ENCODE measurements around the gene PCDH9. TPM values are rescaled to one million over a fixed set of nuclear protein-coding genes. Genes with fewer than 3 reads are reported as not detected.

The PCDH9 gene
- total and polyA plus RNA-seq, 7 donors, result under 0.01 to 15.7 (median 8.7) TPM; not detected in 1

DNA sequence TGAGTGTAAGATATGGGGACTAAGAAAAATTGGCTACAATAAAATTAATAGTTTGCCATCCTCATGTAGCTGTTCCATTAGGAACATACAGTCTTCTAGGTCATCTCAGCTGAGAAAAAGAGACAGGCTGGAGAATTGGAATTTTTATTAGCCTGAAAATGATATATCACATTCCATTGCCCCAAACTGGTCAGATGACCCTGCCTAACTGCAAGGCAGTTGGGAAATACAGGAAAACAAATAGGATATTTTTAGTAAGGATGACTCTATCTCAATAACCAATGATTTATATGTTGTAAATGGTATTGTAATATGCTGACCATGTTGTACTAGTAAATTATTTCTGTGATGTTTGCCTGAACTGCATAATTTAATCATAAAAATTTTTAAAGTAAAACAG lies 673.8 kb downstream of the PCDH9 start:
- DNase-seq, result no peak
- TF ChIP-seq POLR2A (IDR thresholded peaks at IDR 0.05), result no peak
- TF ChIP-seq, protein P1, sequence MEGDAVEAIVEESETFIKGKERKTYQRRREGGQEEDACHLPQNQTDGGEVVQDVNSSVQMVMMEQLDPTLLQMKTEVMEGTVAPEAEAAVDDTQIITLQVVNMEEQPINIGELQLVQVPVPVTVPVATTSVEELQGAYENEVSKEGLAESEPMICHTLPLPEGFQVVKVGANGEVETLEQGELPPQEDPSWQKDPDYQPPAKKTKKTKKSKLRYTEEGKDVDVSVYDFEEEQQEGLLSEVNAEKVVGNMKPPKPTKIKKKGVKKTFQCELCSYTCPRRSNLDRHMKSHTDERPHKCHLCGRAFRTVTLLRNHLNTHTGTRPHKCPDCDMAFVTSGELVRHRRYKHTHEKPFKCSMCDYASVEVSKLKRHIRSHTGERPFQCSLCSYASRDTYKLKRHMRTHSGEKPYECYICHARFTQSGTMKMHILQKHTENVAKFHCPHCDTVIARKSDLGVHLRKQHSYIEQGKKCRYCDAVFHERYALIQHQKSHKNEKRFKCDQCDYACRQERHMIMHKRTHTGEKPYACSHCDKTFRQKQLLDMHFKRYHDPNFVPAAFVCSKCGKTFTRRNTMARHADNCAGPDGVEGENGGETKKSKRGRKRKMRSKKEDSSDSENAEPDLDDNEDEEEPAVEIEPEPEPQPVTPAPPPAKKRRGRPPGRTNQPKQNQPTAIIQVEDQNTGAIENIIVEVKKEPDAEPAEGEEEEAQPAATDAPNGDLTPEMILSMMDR (IDR thresholded peaks at IDR 0.05), result no peak
- no peak for TF ChIP-seq EP300 (IDR thresholded peaks at IDR 0.05)
- no peak for TF ChIP-seq POLR2AphosphoS5 (IDR thresholded peaks at IDR 0.05)
- intact Hi-C loops (cut with DNase I), result no loop called here
- H3K4me3 ChIP-seq, result no peak overlapping the region
- H3K27ac ChIP-seq, result no peak overlapping the region
- H3K36me3 ChIP-seq, result no peaks in the 10 kb centered on the region
- H3K27me3 ChIP-seq, result no peaks in the 10 kb centered on the region
- no peaks in the 10 kb centered on the region for H3K9me3 ChIP-seq
- no peaks in the 10 kb centered on the region for H3K4me1 ChIP-seq

DNA sequence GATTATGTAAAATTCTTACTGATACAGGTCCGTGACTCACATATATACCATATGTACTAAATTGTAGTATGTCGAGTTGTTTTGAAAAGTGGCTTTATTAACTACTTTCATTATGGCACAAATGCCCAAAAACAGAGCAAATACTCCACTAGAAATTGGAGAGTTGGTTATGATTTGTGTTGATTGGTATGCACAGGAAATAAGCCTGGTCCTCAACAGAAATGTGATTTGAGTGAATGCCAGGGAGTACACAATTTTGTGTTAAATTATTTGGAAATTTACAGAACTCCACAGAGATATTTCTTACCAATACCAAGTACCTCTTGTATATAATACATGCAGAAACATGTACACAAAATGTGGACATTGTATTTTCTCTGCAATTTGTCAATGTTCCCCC lies 676.7 kb downstream of the PCDH9 start:
- intact Hi-C loops (cut with DNase I), result no loop called here
- Histone ChIP-seq H3K36me3 (no peaks in the 10 kb centered on the region), H3K27ac (no peak overlapping the region), H3K27me3 (no peaks in the 10 kb centered on the region), H3K4me1 (no peaks in the 10 kb centered on the region), H3K9me3 (no peaks in the 10 kb centered on the region), H3K4me3 (no peak overlapping the region)
- DNase-seq, result no peak
- TF ChIP-seq, protein P1 (IDR thresholded peaks at IDR 0.05), result no peak
- no peak for TF ChIP-seq POLR2A (IDR thresholded peaks at IDR 0.05)
- TF ChIP-seq EP300 (IDR thresholded peaks at IDR 0.05), result no peak
- TF ChIP-seq POLR2AphosphoS5 (IDR thresholded peaks at IDR 0.05), result no peak
- WGBS, 2 donors, result 87 to 89% methylated on average over 2 of the region's 2 CpGs

DNA sequence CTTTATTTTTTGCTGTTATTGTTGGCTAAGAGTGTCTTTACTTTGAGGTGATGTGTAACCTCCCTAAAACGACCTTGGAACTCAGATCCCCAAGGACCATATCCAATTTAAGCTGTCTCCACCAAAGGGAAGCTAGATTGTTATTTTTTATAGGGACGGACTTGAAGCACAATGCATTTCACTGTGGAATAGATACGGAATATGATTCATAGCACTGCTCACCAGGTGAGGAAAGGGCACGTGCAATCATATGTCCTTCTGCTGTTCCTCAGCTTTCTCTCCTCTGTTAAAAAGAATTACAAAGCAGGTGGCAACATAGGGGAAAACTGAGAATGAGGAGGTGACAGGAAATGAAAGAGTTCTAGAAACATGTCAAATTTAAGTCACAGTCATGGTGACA lies 679.0 kb downstream of the PCDH9 start:
- WGBS, 2 donors, result 70 to 78% methylated on average over 4 of the region's 4 CpGs
- DNase-seq, result no peak
- intact Hi-C loops (cut with DNase I), result no loop called here

DNA sequence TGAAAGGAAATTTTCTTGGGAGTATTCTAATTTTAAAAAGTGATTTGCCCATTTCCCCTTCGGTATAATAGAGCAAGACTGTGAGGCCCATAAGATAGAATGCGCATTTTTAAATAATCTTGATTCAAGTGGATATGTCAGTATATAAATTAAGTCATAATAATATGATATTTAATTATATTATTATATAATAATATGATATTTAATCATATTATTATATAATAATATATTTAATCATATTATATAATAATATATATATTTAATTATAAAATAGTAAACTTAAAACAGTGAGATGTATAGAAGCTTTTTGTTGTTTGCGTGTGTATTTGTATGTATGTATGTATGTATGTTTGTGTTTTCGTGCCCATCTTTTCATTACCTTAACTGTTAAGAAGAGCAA lies 682.5 kb downstream of the PCDH9 start:
- Histone ChIP-seq H3K27ac (no peak overlapping the region), H3K36me3 (no peaks in the 10 kb centered on the region), H3K4me3 (no peak overlapping the region), H3K4me1 (no peaks in the 10 kb centered on the region), H3K27me3 (no peaks in the 10 kb centered on the region), H3K9me3 (no peaks in the 10 kb centered on the region)
- intact Hi-C loops (cut with DNase I), result no loop called here
- TF ChIP-seq, protein P1 (IDR thresholded peaks at IDR 0.05), result no peak
- TF ChIP-seq POLR2A (IDR thresholded peaks at IDR 0.05) (no peak), POLR2AphosphoS5 (IDR thresholded peaks at IDR 0.05) (no peak), EP300 (IDR thresholded peaks at IDR 0.05) (no peak)
- DNase-seq, result no peak
- 96 to 97% methylated on average over 4 of the region's 4 CpGs for WGBS, 2 donors

More for the DNA sequence above, 679.0 kb downstream of the PCDH9 start:
- TF ChIP-seq POLR2A (IDR thresholded peaks at IDR 0.05), result no peak
- TF ChIP-seq, protein P1 (IDR thresholded peaks at IDR 0.05), result no peak
- Histone ChIP-seq H3K27me3 (no peaks in the 10 kb centered on the region), H3K4me3 (no peak overlapping the region), H3K4me1 (no peaks in the 10 kb centered on the region), H3K27ac (no peak overlapping the region), H3K9me3 (no peaks in the 10 kb centered on the region), H3K36me3 (no peaks in the 10 kb centered on the region)

DNA sequence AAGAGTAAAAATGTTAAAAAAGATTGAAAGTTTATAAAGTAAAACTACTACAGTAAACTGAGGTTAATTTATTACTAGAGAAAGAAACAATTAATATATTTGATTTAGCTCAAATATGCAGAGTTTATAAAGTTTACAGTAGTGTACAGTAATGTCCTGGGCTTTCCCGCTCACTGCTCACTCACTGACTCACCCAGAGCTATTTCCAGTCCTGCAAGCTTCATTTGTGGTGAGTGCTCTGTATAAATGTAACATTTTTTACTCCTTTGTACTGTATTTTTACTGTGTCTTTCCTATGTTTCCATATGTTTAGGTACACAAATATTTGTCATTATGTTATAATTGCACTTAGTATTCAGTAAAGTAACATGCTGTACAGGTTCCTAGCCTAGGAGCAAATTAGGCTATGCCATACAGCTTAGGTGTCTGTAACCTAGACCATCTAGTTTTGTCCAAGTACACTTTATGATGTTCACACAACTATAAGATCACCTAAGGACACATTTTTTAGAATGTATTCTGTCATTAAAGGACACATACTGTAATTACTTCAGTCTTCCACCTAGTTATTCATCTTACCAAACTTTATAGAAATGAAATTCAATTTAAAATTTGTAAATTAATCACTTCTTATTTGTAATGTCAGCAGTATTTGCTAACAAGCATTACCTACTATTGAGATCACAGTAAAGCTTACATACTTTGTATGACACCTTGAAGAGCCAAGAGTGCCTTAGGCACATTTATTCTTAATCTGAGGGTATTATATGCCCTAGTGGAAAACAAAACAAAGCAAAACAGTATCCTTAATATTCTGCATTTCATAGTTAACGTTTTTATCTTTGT lies 683.4 kb downstream of the PCDH9 start:
- no peak for DNase-seq
- H3K4me3 ChIP-seq, result no peak overlapping the region
- no peaks in the 10 kb centered on the region for H3K36me3 ChIP-seq
- H3K4me1 ChIP-seq, result no peaks in the 10 kb centered on the region
- H3K27ac ChIP-seq, result no peak overlapping the region
- TF ChIP-seq, protein P1 (IDR thresholded peaks at IDR 0.05), result no peak
- no peak for TF ChIP-seq EP300 (IDR thresholded peaks at IDR 0.05)
- TF ChIP-seq POLR2AphosphoS5 (IDR thresholded peaks at IDR 0.05), result no peak
- WGBS, 2 donors, result 71 to 89% methylated on average over 2 of the region's 2 CpGs
- H3K27me3 ChIP-seq, result no peaks in the 10 kb centered on the region
- intact Hi-C loops (cut with DNase I), result no loop called here
- H3K9me3 ChIP-seq, result no peaks in the 10 kb centered on the region
